HepG2 (cell line): ENCODE results near the gene MBD3. TPM values are rescaled to one million over a fixed set of nuclear protein-coding genes. Genes with fewer than 3 reads are reported as not detected.

Source experiments
- ATAC-seq: fragments of 200-7000 bp; cut with Tn5 transposase; 3 replicates; pipeline ENCODE4 v1.9.1; 2020; ENCODE audit warnings: mild to moderate bottlenecking, moderate library complexity
- BruUV-seq: library from RNA; stranded (reverse); fragments of 400-500 nt; replicated peaks from 2 replicates; lab custom pipeline; 2021; lab: Mats Ljungman, UMichigan
- CTCF ChIA-PET: fragments of 300-600 bp; formaldehyde crosslinking; extraction: SDS; loops from one replicate; lab custom pipeline; 2021; ENCODE audit warnings: low total read pairs, inconsistent platforms, low intra/inter-chr PET ratio; lab: Yijun Ruan, JAX
- POLR2A ChIA-PET: fragments of 350-600 bp; sonication (Branson Sonifier 250); formaldehyde crosslinking; loops from one replicate; lab custom pipeline; 2020; ENCODE audit warnings: antibody characterized with exemption, inconsistent platforms; lab: Yijun Ruan, JAX
- DNase-seq: peaks from one replicate; pipeline ENCODE4 v3.0.0-alpha.2; 2015; ENCODE audit warnings: low spot score
- FAIRE-seq: peaks from 3 replicates; lab custom pipeline; 2011; peaks lifted over from hg19 to GRCh38; lab: Jason Lieb, UNC
- H2AFZ ChIP-seq: one replicate; pipeline ENCODE4 v1.6.1; 2011; ENCODE audit warnings: low read length, inconsistent platforms
- H3K27ac ChIP-seq: fragments of 300-600 bp; 3 replicates; pipeline ENCODE4 v1.8.0; 2011; ENCODE audit warnings: mixed run types, mild to moderate bottlenecking, mixed read lengths, low read length, inconsistent platforms; ENCODE audit not compliant: insufficient read depth; ENCODE audit errors: extremely low read length
- H3K27me3 ChIP-seq, 2 experiments: fragments of 200-600 bp in 1 of 2; 2 replicates in 1 of 2; 3 replicates in 1 of 2; pipeline versions ENCODE4 v1.6.0 to v1.8.0; 2011; ENCODE audit warnings: low read length in 2 of 2, mild to moderate bottlenecking in 2 of 2, moderate library complexity in 2 of 2, inconsistent platforms in 1 of 2; ENCODE audit not compliant: insufficient read depth in 2 of 2, control insufficient read depth in 1 of 2
- H3K36me3 ChIP-seq, 2 experiments: fragments of 200-600 bp in 1 of 2; replicated peaks in 1 of 2; 2 replicates in 1 of 2; 3 replicates in 1 of 2; pipeline versions ENCODE4 v1.5.1 to v1.8.0; 2011; ENCODE audit warnings: low read length in 2 of 2, inconsistent platforms in 1 of 2; ENCODE audit not compliant: insufficient read depth in 2 of 2, control insufficient read depth in 1 of 2
- H3K4me1 ChIP-seq: 2 replicates; pipeline ENCODE4 v1.5.1; 2012; ENCODE audit warnings: low read length, inconsistent platforms; ENCODE audit not compliant: insufficient read depth
- H3K4me2 ChIP-seq: 2 replicates; pipeline ENCODE4 v1.6.0; 2011; ENCODE audit warnings: low read depth, low read length, inconsistent platforms
- H3K4me3 ChIP-seq, 3 experiments: fragments of 200-600 bp in 1 of 3; sonication (generic), shearing (Covaris generic) in 1 of 3; replicated peaks in 1 of 3; 2 replicates each; pipeline ENCODE4 v1.5.1; 2011 to 2016; ENCODE audit warnings: low read length in 3 of 3, inconsistent platforms in 2 of 3, low read depth in 2 of 3, mild to moderate bottlenecking in 2 of 3, control low read depth in 1 of 3, mixed read lengths in 1 of 3; ENCODE audit not compliant: insufficient read depth in 1 of 3
- H3K79me2 ChIP-seq: one replicate; pipeline ENCODE4 v1.6.1; 2011; ENCODE audit warnings: low read length, inconsistent platforms; ENCODE audit not compliant: insufficient read depth
- H3K9ac ChIP-seq: 2 replicates; pipeline ENCODE4 v1.6.0; 2011; ENCODE audit warnings: mild to moderate bottlenecking, low read depth, low read length, inconsistent platforms; ENCODE audit not compliant: insufficient read depth
- H3K9me3 ChIP-seq: 2 replicates; pipeline ENCODE4 v1.5.1; 2012; ENCODE audit warnings: mild to moderate bottlenecking, low read length
- H4K20me1 ChIP-seq: 2 replicates; pipeline ENCODE4 v1.6.0; 2011; ENCODE audit warnings: inconsistent platforms, mild to moderate bottlenecking, low read length, moderate library complexity; ENCODE audit not compliant: insufficient read depth
- AGO2 ChIP-seq: fragments of 200-400 bp; formaldehyde crosslinking; optimal IDR thresholded peaks from 2 replicates; pipeline ENCODE3; 2017; ENCODE audit warnings: mild to moderate bottlenecking, low read depth, low read length, moderate library complexity
- ATRX ChIP-seq: sonication (generic); formaldehyde crosslinking; IDR thresholded peaks from 2 replicates; pipeline ENCODE4 v1.4.0; 2020; ENCODE audit warnings: missing genetic modification reagents, borderline replicate concordance
- DPF2 ChIP-seq: sonication (generic); formaldehyde crosslinking; IDR thresholded peaks from 2 replicates; pipeline ENCODE4 v1.4.0; 2020; ENCODE audit warnings: mild to moderate bottlenecking, low read depth, missing genetic modification reagents, borderline replicate concordance
- FOXK1 ChIP-seq: sonication (generic); formaldehyde crosslinking; IDR thresholded peaks from 2 replicates; pipeline ENCODE4 v1.4.0; 2020; ENCODE audit warnings: low read depth, missing genetic modification reagents, borderline replicate concordance
- HOXD1 ChIP-seq: sonication (generic); formaldehyde crosslinking; IDR thresholded peaks from 2 replicates; pipeline ENCODE4 v1.5.0; 2020; ENCODE audit warnings: missing genetic modification reagents
- MEIS2 ChIP-seq: sonication (generic); formaldehyde crosslinking; IDR thresholded peaks from 2 replicates; pipeline ENCODE4 v1.9.0; 2021; ENCODE audit warnings: mild to moderate bottlenecking, missing genetic modification reagents
- MIXL1 ChIP-seq: IDR thresholded peaks from 2 replicates; pipeline ENCODE4 v1.6.1; 2016
- MXD4 ChIP-seq: IDR thresholded peaks from 2 replicates; pipeline ENCODE4 v1.6.1; 2016; ENCODE audit warnings: mild to moderate bottlenecking, missing biosample characterization, missing genetic modification reagents
- RBM22 ChIP-seq: fragments of 200-400 bp; formaldehyde crosslinking; optimal IDR thresholded peaks from 2 replicates; pipeline ENCODE3; 2017; ENCODE audit warnings: mild to moderate bottlenecking, low read length, moderate library complexity
- SMARCC2 ChIP-seq: fragments of 450-650 bp; IDR thresholded peaks from 2 replicates; pipeline ENCODE4 v1.6.1; 2017; ENCODE audit warnings: antibody characterized with exemption, mild to moderate bottlenecking
- SRF ChIP-seq: IDR thresholded peaks from 2 replicates; pipeline ENCODE4 v1.6.1; 2011; ENCODE audit warnings: mild to moderate bottlenecking, low read depth, low read length, moderate library complexity
- TOPORS ChIP-seq: sonication (generic); formaldehyde crosslinking; IDR thresholded peaks from 2 replicates; pipeline ENCODE4 v1.8.0; 2023; ENCODE audit warnings: mild to moderate bottlenecking, missing genetic modification reagents
- ZNF562 ChIP-seq: sonication (generic); formaldehyde crosslinking; IDR thresholded peaks from 2 replicates; pipeline ENCODE4 v1.8.0; 2022; ENCODE audit warnings: missing genetic modification reagents, borderline replicate concordance
- ZNF891 ChIP-seq: sonication (generic); formaldehyde crosslinking; IDR thresholded peaks from 2 replicates; pipeline ENCODE4 v1.5.0; 2020; ENCODE audit warnings: mild to moderate bottlenecking, missing genetic modification reagents
- WGBS: methylation state at CpG from one replicate; pipeline ENCODE4 v1.1.6; 2017; ENCODE audit warnings: low lambda C conversion rate; 5-methylcytosine and 5-hydroxymethylcytosine counted together
- in situ Hi-C: cut with HindIII; loops from 2 replicates; pipeline ENCODE4 v1.10.0; 2017; ENCODE audit warnings: low pct_unique_long_range_greater_than_20kb; ENCODE audit not compliant: extremely low pct_ligation_motif_present
- intact Hi-C: fragments of 100-400 bp; cut with micrococcal nuclease; formaldehyde crosslinking; loops from one replicate; pipeline ENCODE4 v1.10.0; 2022; ENCODE audit not compliant: unreplicated experiment
- polyA plus RNA-seq, 8 experiments: library from polyadenylated mRNA; depleted of rRNA in 3 of 8; stranded (reverse) in 7 of 8; unstranded in 1 of 8; fragments of >200 nt; fragmentation: Illumina TruSeq in 4 of 8; extraction: Trizol in 4 of 8; gene quantifications; 2 replicates each; pipeline versions ENCODE4 v1.2.1 to v1.2.3, GENCODE V29; 2011 to 2016; ENCODE audit warnings: low read depth in 4 of 8, missing spikeins in 1 of 8, mixed read lengths in 1 of 8; ENCODE audit not compliant: insufficient read depth in 1 of 8
- total RNA-seq, 5 experiments: library from RNA; depleted of rRNA; stranded (reverse); fragments of >200 nt; fragmentation: Illumina TruSeq; extraction: Trizol; gene quantifications; 2 replicates each; pipeline ENCODE4 v1.2.3, GENCODE V29; 2016; ENCODE audit warnings: low read depth in 1 of 5
- TF ChIP-seq, protein P1 (sequence below), 2 experiments: fragments of 450-650 bp in 1 of 2; sonication (generic) in 1 of 2; formaldehyde crosslinking; IDR thresholded peaks; 2 replicates each; pipeline versions ENCODE4 v1.5.0 to v1.8.0; 2020 to 2022; ENCODE audit warnings: mild to moderate bottlenecking in 1 of 2, missing genetic modification reagents in 1 of 2
- TF ChIP-seq, protein P2 (sequence below): sonication (generic); formaldehyde crosslinking; conservative IDR thresholded peaks from 2 replicates; pipeline ENCODE4 v1.8.0; 2022; ENCODE audit warnings: mild to moderate bottlenecking, moderate library complexity, missing genetic modification reagents

Gene MBD3
- total and polyA plus RNA-seq, 2 of the 13 experiments (the other 11 are each of a cell fraction or from before 2014, with no cell fraction given) = 21.2 to 76.9 TPM

DNA sequence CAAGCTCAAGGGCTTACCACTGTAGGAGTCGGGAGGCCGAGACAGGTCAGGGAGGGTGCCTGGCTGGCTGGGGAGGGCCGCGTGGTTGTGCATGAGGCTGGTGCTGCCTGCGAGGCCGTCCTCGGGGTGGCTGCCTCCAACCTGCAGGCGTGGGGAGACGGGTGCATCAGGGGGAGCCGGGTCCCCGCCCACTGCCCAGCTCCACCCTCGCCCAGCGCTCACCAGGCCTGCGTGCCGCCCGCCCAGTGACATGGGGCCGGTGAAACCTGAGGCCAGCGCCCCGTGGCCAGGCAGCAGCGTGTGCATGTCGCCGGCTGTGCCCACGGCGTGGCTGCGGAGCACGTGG, 26.4 kb upstream of the MBD3 start:
- no peak overlapping the region for H3K4me3 ChIP-seq
- in situ Hi-C loops = no loop called here
- no peak overlapping the region for H3K27ac ChIP-seq
- H4K20me1 ChIP-seq = no peaks in the 10 kb centered on the region
- DNase-seq (no peak), ATAC-seq (no peak), FAIRE-seq (no peak)
- no peaks in the 10 kb centered on the region for H3K27me3 ChIP-seq
- no peak overlapping the region for H3K9ac ChIP-seq
- no peaks in the 10 kb centered on the region for H3K9me3 ChIP-seq
- no peak overlapping the region for H2AFZ ChIP-seq
- TF ChIP-seq TOPORS (no peak), AGO2 (peak; percentile 64)
- 80% methylated on average over 1 of the region's 26 CpGs for WGBS
- H3K4me2 ChIP-seq = no peak overlapping the region
- no peaks in the 10 kb centered on the region for H3K79me2 ChIP-seq
- POLR2A ChIA-PET = no interaction called here
- intact Hi-C loops = no loop called here
- BruUV-seq = no TSS peak
- H3K36me3 ChIP-seq = peaks cover 35 to 50% of the 10 kb centered on the region in 2 experiments; a peak in 4 of 5 replicates
- no peaks in the 10 kb centered on the region for H3K4me1 ChIP-seq
- CTCF ChIA-PET = interaction anchor here (1.8 kb wide), 1 partner anchor 193 kb away, joined by 3 read pairs; the partner anchor contains the start of gene ATP8B3

DNA sequence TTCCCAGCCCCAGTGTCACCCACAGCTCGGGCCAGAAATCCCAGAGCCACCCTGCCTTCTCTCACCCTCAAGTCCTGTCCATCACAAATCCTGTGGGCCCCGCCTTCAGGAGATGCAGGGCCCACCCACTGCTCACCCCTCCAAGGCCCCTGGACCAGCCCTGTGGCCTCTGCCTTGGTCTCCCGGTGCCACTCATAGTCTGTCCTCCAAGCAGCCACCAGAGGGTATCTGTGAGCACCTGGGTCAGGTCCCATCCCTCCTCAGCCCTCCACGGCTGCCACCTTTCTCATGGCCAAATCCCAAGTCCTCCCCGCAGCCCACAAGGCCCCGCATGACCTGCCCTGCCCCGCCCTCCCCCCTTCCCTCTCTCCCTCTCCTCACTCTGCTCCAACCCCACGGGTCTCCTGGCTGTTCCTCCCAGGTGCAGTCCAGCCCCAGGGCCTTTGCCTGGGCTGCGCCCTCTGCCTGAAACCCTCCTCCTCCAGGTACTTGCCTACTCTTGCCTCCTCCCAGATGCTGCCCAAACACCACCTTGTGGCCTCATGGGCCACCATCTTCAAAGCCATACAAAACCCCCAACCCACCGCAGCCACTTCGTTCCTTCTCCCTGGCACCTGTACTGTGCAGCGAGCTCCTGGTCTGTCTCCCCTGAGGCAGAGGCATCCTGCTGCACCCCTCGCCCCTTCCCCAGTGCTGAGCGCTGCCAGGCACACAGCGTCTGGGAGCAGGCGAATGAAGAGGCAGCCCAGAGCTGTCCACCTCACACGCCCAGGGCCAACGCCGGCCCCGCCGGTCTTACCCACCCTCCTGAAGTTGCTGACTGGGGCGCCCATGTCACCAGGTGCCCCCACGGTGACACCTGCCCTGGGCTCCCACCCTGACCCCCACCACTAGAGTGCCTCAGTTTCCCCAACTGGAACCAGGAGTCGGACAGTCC, 25.8 kb upstream of the MBD3 start:
- Histone ChIP-seq H3K27me3 (no peaks in the 10 kb centered on the region), H3K9me3 (no peaks in the 10 kb centered on the region), H4K20me1 (no peaks in the 10 kb centered on the region), H3K4me3 (no peak overlapping the region), H3K27ac (no peak overlapping the region), H3K9ac (no peak overlapping the region), H3K4me1 (no peaks in the 10 kb centered on the region), H3K4me2 (no peak overlapping the region), H3K36me3 (peaks cover 35 to 53% of the 10 kb centered on the region in 2 experiments; a peak in 4 of 5 replicates), H2AFZ (no peak overlapping the region), H3K79me2 (no peaks in the 10 kb centered on the region)
- ChIA-PET POLR2A (no interaction called here), CTCF (interaction anchor here (1.1 to 1.8 kb wide), 2 partner anchors 149 to 194 kb away, joined by 3 read pairs; partner anchors contain the start of gene ATP8B3)
- DNase-seq = peak; percentile 41
- intact Hi-C loops = no loop called here
- in situ Hi-C loops = no loop called here
- ATAC-seq = peak; percentile 78
- WGBS = 83% methylated on average over 14 of the region's 24 CpGs
- no TSS peak for BruUV-seq
- FAIRE-seq = peak; percentile 8
- no peak for TF ChIP-seq SRF
- no peak for TF ChIP-seq FOXK1 (CRISPR knock-in tag)
- TF ChIP-seq, protein P1, sequence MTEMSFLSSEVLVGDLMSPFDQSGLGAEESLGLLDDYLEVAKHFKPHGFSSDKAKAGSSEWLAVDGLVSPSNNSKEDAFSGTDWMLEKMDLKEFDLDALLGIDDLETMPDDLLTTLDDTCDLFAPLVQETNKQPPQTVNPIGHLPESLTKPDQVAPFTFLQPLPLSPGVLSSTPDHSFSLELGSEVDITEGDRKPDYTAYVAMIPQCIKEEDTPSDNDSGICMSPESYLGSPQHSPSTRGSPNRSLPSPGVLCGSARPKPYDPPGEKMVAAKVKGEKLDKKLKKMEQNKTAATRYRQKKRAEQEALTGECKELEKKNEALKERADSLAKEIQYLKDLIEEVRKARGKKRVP (CRISPR knock-in tag; IDR thresholded peaks at IDR 0.05) = no peak
- TF ChIP-seq ZNF562 (CRISPR knock-in tag) = no peak
- TF ChIP-seq, protein P2, sequence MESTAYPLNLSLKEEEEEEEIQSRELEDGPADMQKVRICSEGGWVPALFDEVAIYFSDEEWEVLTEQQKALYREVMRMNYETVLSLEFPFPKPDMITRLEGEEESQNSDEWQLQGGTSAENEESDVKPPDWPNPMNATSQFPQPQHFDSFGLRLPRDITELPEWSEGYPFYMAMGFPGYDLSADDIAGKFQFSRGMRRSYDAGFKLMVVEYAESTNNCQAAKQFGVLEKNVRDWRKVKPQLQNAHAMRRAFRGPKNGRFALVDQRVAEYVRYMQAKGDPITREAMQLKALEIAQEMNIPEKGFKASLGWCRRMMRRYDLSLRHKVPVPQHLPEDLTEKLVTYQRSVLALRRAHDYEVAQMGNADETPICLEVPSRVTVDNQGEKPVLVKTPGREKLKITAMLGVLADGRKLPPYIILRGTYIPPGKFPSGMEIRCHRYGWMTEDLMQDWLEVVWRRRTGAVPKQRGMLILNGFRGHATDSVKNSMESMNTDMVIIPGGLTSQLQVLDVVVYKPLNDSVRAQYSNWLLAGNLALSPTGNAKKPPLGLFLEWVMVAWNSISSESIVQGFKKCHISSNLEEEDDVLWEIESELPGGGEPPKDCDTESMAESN = no peak
- 0 out of 2 replicates have a peak, but pooled peaks have one; percentile 22 for TF ChIP-seq ZNF891 (CRISPR knock-in tag)
- no peak for TF ChIP-seq MEIS2 (CRISPR knock-in tag)
- no peak for TF ChIP-seq DPF2
- TF ChIP-seq SMARCC2 = no peak
- no peak for TF ChIP-seq HOXD1
- peak; percentile 34 for TF ChIP-seq RBM22
- TF ChIP-seq MIXL1 (CRISPR knock-in tag) = no peak
- no peak for TF ChIP-seq ATRX (CRISPR knock-in tag)
- TF ChIP-seq MXD4 (CRISPR knock-in tag) = no peak
